H9 (cell line): ENCODE measurements around the gene RAX2. TPM values are rescaled to one million over a fixed set of nuclear protein-coding genes. Genes with fewer than 3 reads are reported as not detected.

ENCODE experiments used
- DNase-seq: peaks from one replicate; pipeline ENCODE4 v3.0.0-alpha.2; 2017
- H2AFZ ChIP-seq: one replicate; pipeline ENCODE4 v1.6.1; 2013; ENCODE audit warnings: mild to moderate bottlenecking, low read length, control low read depth, moderate library complexity
- H2AK5ac ChIP-seq: 2 replicates; pipeline ENCODE4 v1.6.1; 2013; ENCODE audit warnings: low read length, control low read depth, mixed read lengths; ENCODE audit not compliant: insufficient read length
- H2BK120ac ChIP-seq: one replicate; pipeline ENCODE4 v1.6.1; 2013; ENCODE audit warnings: low read depth, mild to moderate bottlenecking, low read length, control low read depth, inconsistent platforms; ENCODE audit not compliant: poor library complexity, severe bottlenecking
- H2BK12ac ChIP-seq: 2 replicates; pipeline ENCODE4 v1.6.1; 2013; ENCODE audit warnings: low read length, control low read depth, mixed read lengths, low read depth; ENCODE audit not compliant: insufficient read length
- H2BK15ac ChIP-seq: 2 replicates; pipeline ENCODE4 v1.6.1; 2013; ENCODE audit warnings: low read depth, low read length, control low read depth
- H2BK20ac ChIP-seq: one replicate; pipeline ENCODE4 v1.6.1; 2013; ENCODE audit warnings: low read depth, mild to moderate bottlenecking, low read length, control low read depth, inconsistent platforms; ENCODE audit not compliant: poor library complexity, severe bottlenecking
- H2BK5ac ChIP-seq: 2 replicates; pipeline ENCODE4 v1.6.1; 2013; ENCODE audit warnings: low read length, control low read depth, mixed read lengths; ENCODE audit not compliant: insufficient read length
- H3K14ac ChIP-seq: 2 replicates; pipeline ENCODE4 v1.6.1; 2013; ENCODE audit warnings: low read length, control low read depth; ENCODE audit not compliant: insufficient read depth
- H3K18ac ChIP-seq: 2 replicates; pipeline ENCODE4 v1.6.1; 2013; ENCODE audit warnings: low read depth, mild to moderate bottlenecking, mixed read lengths, low read length, control low read depth; ENCODE audit not compliant: insufficient read length
- H3K23ac ChIP-seq: 2 replicates; pipeline ENCODE4 v1.6.1; 2013; ENCODE audit warnings: low read length, control low read depth, mixed read lengths, low read depth; ENCODE audit not compliant: insufficient read length
- H3K23me2 ChIP-seq: 2 replicates; pipeline ENCODE4 v1.6.1; 2013; ENCODE audit warnings: low read depth, mild to moderate bottlenecking, mixed read lengths, low read length, control low read depth; ENCODE audit not compliant: insufficient read length, poor library complexity, severe bottlenecking
- H3K27ac ChIP-seq: 2 replicates; pipeline ENCODE4 v1.5.1; 2013; ENCODE audit warnings: low read length, control low read depth, mixed read lengths, low read depth; ENCODE audit not compliant: insufficient read length
- H3K27me3 ChIP-seq: 2 replicates; pipeline ENCODE4 v1.6.1; 2013; ENCODE audit warnings: low read length, control low read depth, inconsistent platforms; ENCODE audit not compliant: insufficient read depth
- H3K4ac ChIP-seq: 2 replicates; pipeline ENCODE4 v1.6.1; 2013; ENCODE audit warnings: low read depth, mild to moderate bottlenecking, control low read depth, inconsistent platforms, low read length, moderate library complexity
- H3K4me1 ChIP-seq: 2 replicates; pipeline ENCODE4 v1.6.1; 2013; ENCODE audit warnings: low read length, control low read depth, inconsistent platforms; ENCODE audit not compliant: insufficient read depth
- H3K4me2 ChIP-seq: 2 replicates; pipeline ENCODE4 v1.6.1; 2013; ENCODE audit warnings: low read length, control low read depth, mixed read lengths; ENCODE audit not compliant: insufficient read length, insufficient read depth
- H3K56ac ChIP-seq: 2 replicates; pipeline ENCODE4 v1.6.1; 2013; ENCODE audit warnings: low read depth, mild to moderate bottlenecking, mixed read lengths, low read length, control low read depth; ENCODE audit not compliant: insufficient read length
- H3K79me1 ChIP-seq: 2 replicates; pipeline ENCODE4 v1.6.1; 2013; ENCODE audit warnings: low read depth, mild to moderate bottlenecking, moderate library complexity, low read length, control low read depth, inconsistent platforms; ENCODE audit not compliant: insufficient read depth, poor library complexity, severe bottlenecking
- H3K79me2 ChIP-seq: 2 replicates; pipeline ENCODE4 v1.6.1; 2013; ENCODE audit warnings: low read length, control low read depth, inconsistent platforms; ENCODE audit not compliant: insufficient read depth
- H3K9ac ChIP-seq: 2 replicates; pipeline ENCODE4 v1.6.1; 2013; ENCODE audit warnings: low read length, control low read depth, mixed read lengths; ENCODE audit not compliant: insufficient read length; ENCODE audit errors: extremely low read depth
- H3K9me3 ChIP-seq: one replicate; pipeline ENCODE4 v1.6.1; 2013; ENCODE audit warnings: low read depth, low read length, inconsistent platforms; ENCODE audit not compliant: control insufficient read depth
- H3T11ph ChIP-seq: one replicate; pipeline ENCODE4 v1.6.1; 2013; ENCODE audit warnings: mild to moderate bottlenecking, low read length, control low read depth, inconsistent platforms
- H4K20me1 ChIP-seq: one replicate; pipeline ENCODE4 v1.6.1; 2013; ENCODE audit not compliant: control insufficient read depth, insufficient read length, insufficient read depth
- H4K5ac ChIP-seq: 2 replicates; pipeline ENCODE4 v1.6.1; 2013; ENCODE audit warnings: low read depth, mild to moderate bottlenecking, mixed read lengths, low read length, control low read depth; ENCODE audit not compliant: insufficient read length
- H4K8ac ChIP-seq: replicated peaks from 2 replicates; pipeline ENCODE4 v1.6.1; 2013; ENCODE audit warnings: low read length, control low read depth, mixed read lengths, low read depth; ENCODE audit not compliant: insufficient read length
- H4K91ac ChIP-seq: 2 replicates; pipeline ENCODE4 v1.6.1; 2013; ENCODE audit warnings: low read depth, mild to moderate bottlenecking, moderate library complexity, mixed read lengths, low read length, control low read depth; ENCODE audit not compliant: insufficient read length
- H3K27ac Mint-ChIP-seq, 3 experiments: 2 replicates in 2 of 3; 3 replicates in 1 of 3; pipeline ENCODE4 v1.8.0; 2020 to 2021; ENCODE audit warnings: mixed read lengths in 3 of 3, mild to moderate bottlenecking in 1 of 3, moderate library complexity in 1 of 3
- H3K27me3 Mint-ChIP-seq: 2 replicates; pipeline ENCODE4 v1.8.0; 2021; ENCODE audit warnings: low read depth, mild to moderate bottlenecking, moderate library complexity, mixed read lengths
- H3K36me3 Mint-ChIP-seq, 3 experiments: 2 replicates in 2 of 3; 3 replicates in 1 of 3; pipeline ENCODE4 v1.8.0; 2020 to 2021; ENCODE audit warnings: low read depth in 3 of 3, mixed read lengths in 3 of 3; ENCODE audit not compliant: insufficient read depth in 1 of 3
- H3K4me1 Mint-ChIP-seq, 2 experiments: 2 replicates each; pipeline ENCODE4 v1.8.0; 2020; ENCODE audit warnings: mixed read lengths in 2 of 2
- H3K4me3 Mint-ChIP-seq, 2 experiments: 2 replicates in 1 of 2; 3 replicates in 1 of 2; pipeline ENCODE4 v1.8.0; 2020 to 2021; ENCODE audit warnings: mild to moderate bottlenecking in 2 of 2, mixed read lengths in 2 of 2, moderate library complexity in 1 of 2
- H3K9me3 Mint-ChIP-seq, 2 experiments: 2 replicates in 1 of 2; 3 replicates in 1 of 2; pipeline ENCODE4 v1.8.0; 2020; ENCODE audit warnings: mild to moderate bottlenecking in 2 of 2, mixed read lengths in 2 of 2, moderate library complexity in 1 of 2
- CTCF ChIP-seq: fragments of 200-600 bp; sonication (generic); conservative IDR thresholded peaks from 3 replicates; pipeline ENCODE4 v1.8.0; 2021; ENCODE audit warnings: antibody characterized with exemption, mild to moderate bottlenecking
- WGBS: extraction: QIAGEN DNeasy Blood & Tissue Kit; methylation state at CpG from one replicate; pipeline ENCODE4 v1.1.7; 2013; ENCODE audit warnings: missing lambda C conversion rate, low lambda C conversion rate, mixed read lengths; ENCODE audit not compliant: insufficient read length; ENCODE audit errors: extremely low coverage; 5-methylcytosine and 5-hydroxymethylcytosine counted together
- total RNA-seq: library from RNA; stranded (reverse); gene quantifications from 2 replicates; pipeline ENCODE4 v1.2.1, GENCODE V29; 2021

RAX2 gene
- total RNA-seq, 1 experiment from 2014 or later = not detected

- no peak overlapping the region for H2BK5ac ChIP-seq
- H3K4ac ChIP-seq = no peak overlapping the region
- no CpG with 5 or more reads among the region's 13 CpGs for WGBS
- no peak overlapping the region for H3K14ac ChIP-seq
- peaks cover 39% of the 10 kb centered on the region for H3K27me3 Mint-ChIP-seq
- no peak overlapping the region for H2BK15ac ChIP-seq
- H2AFZ ChIP-seq = no peak overlapping the region
- no peak overlapping the region for H2BK20ac ChIP-seq
- H3K27ac ChIP-seq = no peak overlapping the region
- peaks cover 7% of the 10 kb centered on the region for H3K23me2 ChIP-seq
- no peak overlapping the region for H3K23ac ChIP-seq
- H2AK5ac ChIP-seq = no peak overlapping the region
- H2BK120ac ChIP-seq = no peak overlapping the region
- H2BK12ac ChIP-seq = no peak overlapping the region
- no peak overlapping the region for H3K18ac ChIP-seq
- no peak overlapping the region for H4K91ac ChIP-seq
- no peak overlapping the region for H3K9ac ChIP-seq
- no peaks in the 10 kb centered on the region for H4K20me1 ChIP-seq
- H3K4me3 Mint-ChIP-seq = no peak overlapping the region
- no peak overlapping the region for H3K27ac Mint-ChIP-seq
- H3K4me1 ChIP-seq = no peaks in the 10 kb centered on the region
- no peak overlapping the region for H3T11ph ChIP-seq
- H3K36me3 Mint-ChIP-seq = no peaks in the 10 kb centered on the region
- H3K4me2 ChIP-seq = no peak overlapping the region
- no peaks in the 10 kb centered on the region for H3K9me3 ChIP-seq
- no peaks in the 10 kb centered on the region for H3K27me3 ChIP-seq
- TF ChIP-seq CTCF = no peak
- H3K79me2 ChIP-seq = no peaks in the 10 kb centered on the region
- H4K5ac ChIP-seq = no peak overlapping the region
- H3K9me3 Mint-ChIP-seq = peaks cover 0 to 6% of the 10 kb centered on the region in 2 experiments; a peak in 2 of 5 replicates
- no peak overlapping the region for H4K8ac ChIP-seq
- peaks cover 0 to 11% of the 10 kb centered on the region in 2 experiments; a peak in 2 of 4 replicates for H3K4me1 Mint-ChIP-seq
- no peak overlapping the region for H3K56ac ChIP-seq
- no peaks in the 10 kb centered on the region for H3K79me1 ChIP-seq
- no peak for DNase-seq
Measured at GRCh38 chr19:3804429-3804828, 32.4 kb upstream of the RAX2 start.
